GM21526 (cell line): ENCODE results near the gene DNAI2.
A peak's percentile ranks its signal among the peaks of the same experiment; 100 is the strongest.

ENCODE experiments used
- ATAC-seq: cut with Tn5 transposase; IDR thresholded peaks from one replicate; pipeline ENCODE4 v1.9.1; 2021; ENCODE audit warnings: moderate library complexity; ENCODE audit not compliant: unreplicated experiment, low FRiP score

Gene DNAI2

DNA sequence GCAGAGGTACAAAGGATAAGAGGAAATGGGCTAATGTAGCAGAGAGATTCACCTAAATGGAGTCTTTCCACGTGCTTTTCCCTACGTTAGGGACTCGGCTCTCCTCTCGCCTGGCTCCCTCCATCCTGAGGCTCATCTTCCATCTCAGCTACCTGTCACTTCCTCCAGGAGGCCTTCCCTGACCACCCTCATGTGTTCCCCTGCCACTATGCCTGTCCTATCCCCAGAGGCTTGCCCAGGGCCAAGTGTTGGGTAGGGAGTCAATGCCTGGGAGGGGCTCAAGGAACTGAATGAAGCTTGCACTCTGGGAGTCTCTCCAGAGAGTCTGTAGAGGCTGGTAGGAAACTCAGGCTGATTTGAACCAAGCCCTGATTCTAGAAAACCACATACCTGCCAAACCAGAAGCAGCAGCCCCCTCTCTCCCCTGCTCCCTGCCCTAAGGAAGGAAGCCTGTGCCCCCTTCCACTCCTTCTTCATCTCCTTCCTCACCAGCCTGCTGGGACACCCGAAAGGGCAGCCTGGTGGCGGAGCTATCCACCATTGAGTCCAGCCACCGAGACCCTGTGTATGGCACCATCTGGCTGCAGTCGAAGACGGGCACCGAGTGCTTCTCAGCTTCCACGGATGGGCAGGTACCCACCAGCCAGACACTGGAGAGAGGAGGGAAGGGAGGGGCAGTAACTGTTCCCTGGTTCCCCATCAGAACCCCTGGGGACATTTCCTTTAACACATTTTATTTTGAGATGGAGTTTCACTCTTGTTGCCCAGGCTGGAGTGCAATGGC lies 25.4 kb downstream of the DNAI2 start:
- ATAC-seq = no peak

- ATAC-seq = no peak
These were observed 29.3 kb downstream of the DNAI2 start for GRCh38 chr17:74303305-74303704.

- no peak for ATAC-seq
These were observed 30.1 kb downstream of the DNAI2 start for GRCh38 chr17:74304184-74304583.

- ATAC-seq = no peak
These were observed 32.0 kb downstream of the DNAI2 start for GRCh38 chr17:74305865-74306654.

GRCh38 chr17:74307984-74308773 lies 34.1 kb downstream of the DNAI2 start:
- ATAC-seq = no peak

DNA sequence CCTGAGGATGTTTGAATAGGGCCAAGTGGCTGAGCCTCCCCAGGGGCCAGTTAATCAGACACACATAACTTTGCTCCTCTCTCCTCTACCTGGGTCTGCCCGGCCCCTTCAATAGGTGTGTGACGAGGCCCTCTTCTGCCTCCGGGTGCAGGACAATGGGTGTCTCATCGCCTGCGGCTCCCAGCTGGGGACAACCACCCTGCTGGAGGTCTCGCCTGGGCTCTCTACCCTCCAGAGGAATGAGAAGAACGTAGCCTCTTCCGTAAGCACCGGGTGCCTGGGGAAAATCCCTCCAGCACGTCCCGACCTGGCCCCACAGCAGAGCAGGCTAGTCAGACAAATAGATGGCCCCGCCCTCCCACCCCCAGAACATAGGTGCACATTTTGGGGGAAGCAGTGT lies 35.9 kb downstream of the DNAI2 start:
- no peak for ATAC-seq

GRCh38 chr17:74314877-74315276 lies 40.8 kb downstream of the DNAI2 start:
- no peak for ATAC-seq

GRCh38 chr17:74316220-74316619 lies 42.2 kb downstream of the DNAI2 start:
- ATAC-seq = no peak

DNA sequence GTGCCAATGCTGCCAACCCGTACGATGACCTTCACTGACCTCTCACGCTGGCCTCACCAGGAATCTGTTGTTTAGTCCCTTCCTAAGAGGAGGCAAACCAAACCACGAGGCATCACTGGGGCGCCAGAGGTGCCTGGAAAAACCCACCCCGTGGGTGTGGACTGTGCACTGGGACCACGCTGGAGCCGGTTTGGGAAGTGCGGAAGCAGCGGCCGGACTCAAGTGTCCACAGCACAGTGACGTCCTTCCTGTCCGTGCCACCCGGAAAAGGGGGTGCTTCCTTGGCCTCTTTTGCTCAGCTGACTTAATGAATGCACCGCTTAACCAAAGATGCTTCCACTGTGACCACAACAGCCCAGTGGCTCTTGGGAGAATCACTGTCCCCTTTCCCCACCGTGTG lies 43.0 kb downstream of the DNAI2 start:
- no peak for ATAC-seq

DNA sequence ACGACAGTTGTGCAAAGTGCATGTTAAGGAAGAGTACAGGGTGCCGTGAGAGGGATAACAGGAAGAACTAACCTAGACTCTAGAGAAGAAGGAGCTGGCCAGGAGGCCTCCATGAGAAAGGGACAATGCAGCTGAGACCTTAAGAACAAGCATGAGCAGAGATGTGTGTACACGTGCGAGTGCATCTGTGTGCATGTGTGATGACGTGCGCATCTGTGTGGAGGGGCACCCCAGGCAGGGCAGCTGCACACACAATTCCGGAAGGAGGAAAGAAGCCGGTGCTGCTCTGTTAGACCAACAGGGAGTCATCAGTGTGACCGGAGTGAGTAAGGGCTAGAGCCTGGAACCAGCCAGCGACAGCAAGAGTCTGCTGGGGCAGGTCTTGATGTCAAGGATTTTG lies 44.4 kb downstream of the DNAI2 start:
- no peak for ATAC-seq

DNA sequence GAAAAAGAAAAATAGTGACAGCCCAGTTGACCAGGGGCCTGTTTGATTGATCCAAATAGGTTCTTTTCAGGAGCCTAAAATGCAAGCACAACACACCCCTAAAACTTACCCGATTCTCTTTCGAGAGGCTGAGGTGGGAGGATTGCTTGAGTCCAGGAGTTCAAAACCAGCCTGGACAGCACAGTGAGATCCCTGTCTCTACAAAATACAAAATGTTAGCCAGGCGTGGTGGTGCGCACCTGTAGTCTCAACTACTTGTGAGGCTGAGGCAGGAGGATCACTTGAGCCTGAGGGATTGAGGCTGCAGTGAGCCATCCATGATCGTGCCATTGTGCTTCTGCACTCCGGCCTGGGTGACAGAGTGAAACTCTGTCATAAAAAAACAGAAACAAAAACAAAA lies 50.5 kb downstream of the DNAI2 start:
- no peak for ATAC-seq

DNA sequence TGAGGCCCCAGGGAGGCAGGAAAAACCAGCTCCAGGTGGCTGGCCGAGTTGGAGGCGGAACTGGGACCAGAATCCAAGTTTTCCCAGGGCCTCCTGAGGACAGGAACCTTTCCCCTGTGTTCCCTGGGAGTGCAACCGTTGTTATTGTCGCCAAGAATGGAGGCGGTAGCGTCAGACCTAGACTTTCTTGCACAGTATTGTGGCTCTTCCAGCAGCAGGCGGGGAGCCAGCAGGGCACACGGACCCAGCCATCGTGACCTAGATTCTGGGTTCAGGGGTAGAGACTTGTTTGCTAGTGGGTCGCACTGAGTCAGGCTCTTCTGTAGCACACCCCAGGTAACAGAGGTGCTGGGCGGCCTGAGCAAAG lies 51.3 kb downstream of the DNAI2 start:
- no peak for ATAC-seq

DNA sequence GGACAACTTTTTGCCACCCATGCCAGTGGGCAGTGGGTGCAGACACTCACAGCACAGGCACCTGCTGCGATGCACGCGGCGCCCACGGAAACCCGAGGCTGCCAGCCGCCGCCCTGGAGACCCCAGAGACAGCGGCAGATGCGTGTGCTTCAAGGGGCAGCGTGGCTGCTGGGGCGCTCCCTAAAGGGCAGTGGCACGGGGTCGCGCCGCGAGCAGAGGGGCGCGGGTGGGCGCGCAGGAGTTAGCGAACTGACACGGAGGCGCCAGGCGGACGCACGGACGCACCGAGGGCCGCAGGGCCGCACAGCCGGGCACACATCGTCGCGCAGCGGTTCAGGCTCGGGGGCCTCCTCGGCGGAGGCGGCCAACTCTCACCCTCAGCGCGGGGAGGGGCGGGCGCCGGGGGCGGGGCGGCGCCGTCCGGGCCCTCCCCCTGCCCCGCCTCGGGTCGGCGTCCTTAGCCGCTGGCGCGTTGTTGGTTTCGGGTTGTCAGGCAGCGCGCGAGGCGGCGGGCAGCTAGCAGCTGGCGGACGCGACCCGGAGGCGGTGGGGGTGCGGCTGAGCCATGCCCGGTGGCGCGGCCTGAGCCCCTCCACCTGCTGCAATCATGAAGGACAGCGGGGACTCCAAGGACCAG lies 51.8 kb downstream of the DNAI2 start, which contains the start of gene KIF19:
Gene KIF19, plus strand, starts transcription at position 484 of the 637 bp plus-strand sequence. Its CDS starts 124 bp downstream, at position 608.
- peak; percentile 71 for ATAC-seq

- ATAC-seq = no peak
These were observed 52.5 kb downstream of the DNAI2 start for GRCh38 chr17:74326506-74326905.

DNA sequence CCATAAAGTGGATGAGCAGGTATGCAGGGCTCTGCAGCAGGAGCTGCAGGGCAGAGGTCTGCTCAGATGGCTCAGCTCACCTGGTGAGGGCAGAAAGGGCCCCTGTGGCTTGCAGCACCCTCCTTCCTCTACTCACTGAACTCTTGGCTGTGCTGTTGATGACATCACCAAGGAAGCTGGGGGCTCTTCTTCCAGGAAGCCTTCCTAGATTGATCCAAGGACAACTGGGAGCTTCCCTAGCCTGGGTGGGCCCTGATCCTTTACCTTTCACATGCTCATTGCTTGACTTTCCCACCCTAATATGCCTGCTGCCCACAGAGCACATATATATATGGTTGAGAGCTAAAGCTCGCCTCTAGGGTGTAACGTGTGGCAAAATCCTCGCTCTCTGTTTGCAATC lies 54.5 kb downstream of the DNAI2 start:
- ATAC-seq = no peak

DNA sequence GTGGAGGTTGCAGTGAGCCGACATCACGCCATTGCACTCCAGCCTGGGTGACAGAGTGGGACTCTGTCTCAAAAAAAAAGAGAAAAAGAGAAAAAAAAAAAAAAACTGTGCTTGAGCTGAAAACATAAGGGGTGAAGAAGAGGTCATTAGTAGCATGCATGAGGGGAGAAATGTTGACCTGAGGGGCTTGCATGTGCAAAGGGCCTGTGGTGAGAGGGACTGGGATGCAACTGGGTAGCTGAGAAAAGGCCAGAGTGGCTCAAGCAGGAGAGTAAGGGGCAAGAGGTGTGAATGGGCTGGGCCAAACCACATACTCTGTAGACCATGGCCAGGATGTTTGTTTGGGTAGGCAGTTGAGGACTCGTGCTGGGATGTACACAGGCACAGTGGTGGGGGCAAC lies 55.3 kb downstream of the DNAI2 start:
- ATAC-seq = no peak

DNA sequence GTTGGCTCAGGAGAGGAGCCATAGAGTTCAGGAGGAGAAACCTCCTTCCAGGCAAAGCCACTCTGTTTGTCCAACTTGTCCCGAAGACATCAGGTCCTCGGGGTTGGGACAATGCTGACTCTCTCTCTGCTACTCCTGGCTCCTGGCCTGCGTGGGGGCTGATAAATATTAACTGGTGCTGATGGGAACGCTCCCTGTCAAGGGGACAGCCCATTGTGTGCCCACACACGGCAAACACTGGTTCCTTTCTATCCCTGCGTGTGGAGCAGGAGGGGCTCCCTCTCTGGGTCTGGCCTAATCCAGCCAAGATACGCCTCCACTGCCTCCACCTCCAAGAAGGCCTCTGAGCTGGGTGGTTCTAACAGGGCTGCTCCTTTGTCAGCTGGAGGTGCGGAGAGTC lies 56.4 kb downstream of the DNAI2 start:
- no peak for ATAC-seq

DNA sequence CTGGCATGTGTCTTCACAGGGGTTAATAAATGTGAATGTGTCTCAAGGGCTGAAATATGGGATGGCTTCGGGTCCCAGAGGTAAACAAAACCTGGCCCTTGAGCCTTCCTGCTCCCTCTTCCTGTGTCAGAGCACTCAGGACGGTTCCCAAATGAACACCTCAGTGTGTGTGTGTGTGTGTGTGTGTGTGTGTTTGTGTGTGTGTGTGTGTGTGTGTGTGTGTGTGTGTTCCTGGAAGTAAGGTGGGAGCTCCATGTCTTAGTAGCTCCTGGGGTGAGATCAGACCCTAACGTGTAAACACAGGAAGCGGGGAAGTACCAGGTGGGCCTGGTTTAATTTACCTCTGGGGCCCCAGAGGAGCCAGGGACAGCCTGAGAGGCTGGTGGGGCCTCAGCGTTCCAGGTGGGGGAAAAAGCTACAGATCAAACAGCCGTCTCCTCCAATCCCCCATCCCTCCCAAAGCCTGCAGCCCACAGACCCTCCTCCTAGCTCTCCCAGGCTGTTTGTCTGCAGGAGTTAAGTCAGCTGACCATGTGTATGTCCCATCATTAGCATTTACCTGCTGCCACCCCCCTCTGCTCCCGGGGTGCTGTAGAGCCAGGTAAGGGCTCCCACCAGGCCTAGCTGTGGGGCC lies 58.1 kb downstream of the DNAI2 start:
- ATAC-seq = no peak

- no peak for ATAC-seq
These were observed 58.8 kb downstream of the DNAI2 start for GRCh38 chr17:74332763-74333283.
